ENCODE results near the gene FMO5.

FMO5 gene

GRCh38 chr1:147207192-147207591 is 17.9 kb downstream of the FMO5 start (continued):
- TF ChIP-seq ZNF701 (tag by site-specific recombination; IDR thresholded peaks at IDR 0.05) (no peak), ZNF354C (tag by site-specific recombination; IDR thresholded peaks at IDR 0.05; ENCODE audit: borderline replicate concordance, low read depth) (no peak)

- TF ChIP-seq ZNF791 (tag by site-specific recombination; IDR thresholded peaks at IDR 0.05) (no peak), ZNF140 (tag by site-specific recombination; IDR thresholded peaks at IDR 0.05) (no peak), BCL6B (tag by site-specific recombination; IDR thresholded peaks at IDR 0.05) (no peak), ZBTB26 (tag by site-specific recombination; optimal IDR thresholded peaks at IDR 0.05) (no peak), ZNF26 (tag by site-specific recombination; IDR thresholded peaks at IDR 0.05) (no peak), ZBTB7A (tag by site-specific recombination; IDR thresholded peaks at IDR 0.05; ENCODE audit: low read depth) (no peak), BCL11B (tag by site-specific recombination; IDR thresholded peaks at IDR 0.05; ENCODE audit: low read depth) (no peak), ZNF670 (tag by site-specific recombination; IDR thresholded peaks at IDR 0.05; ENCODE audit: low read depth) (no peak), ZNF610 (tag by site-specific recombination; IDR thresholded peaks at IDR 0.05; ENCODE audit: borderline replicate concordance) (no peak), ZNF391 (tag by site-specific recombination; IDR thresholded peaks at IDR 0.05; ENCODE audit: borderline replicate concordance, low read depth) (no peak), ZBTB10 (tag by site-specific recombination; IDR thresholded peaks at IDR 0.05) (no peak), SP7 (tag by site-specific recombination; IDR thresholded peaks at IDR 0.05) (no peak), ZBTB1 (tag by site-specific recombination; IDR thresholded peaks at IDR 0.05) (no peak), TCF7L2 (IDR thresholded peaks at IDR 0.05; ENCODE audit: borderline replicate concordance, low read depth, low read length) (no peak), ZNF747 (tag by site-specific recombination; IDR thresholded peaks at IDR 0.05) (no peak)
- Histone ChIP-seq H3K36me3 (ENCODE audit: control insufficient read depth in 2 of 2, insufficient read depth in 1 of 2, low read length in 2 of 2) (no peaks in the 10 kb centered on the region), H3K9me3 (ENCODE audit: control insufficient read depth, insufficient read depth, low read depth, low read length) (no peaks in the 10 kb centered on the region), H3K4me3 (ENCODE audit: low read depth, low read length) (no peak overlapping the region), H3K27ac (ENCODE audit: extremely low read depth, low read depth, low read length) (no peak overlapping the region), H3K4me1 (ENCODE audit: control insufficient read depth, insufficient read depth, low read length) (no peaks in the 10 kb centered on the region)
- ChIA-PET POLR2A (no interaction called here), CTCF (no interaction called here)
Measured at GRCh38 chr1:147204080-147204479, 21.1 kb downstream of the FMO5 start.

- no peaks in the 10 kb centered on the region for H3K36me3 ChIP-seq (ENCODE audit: control insufficient read depth in 2 of 2, insufficient read depth in 1 of 2, low read length in 2 of 2)
- no peak overlapping the region for H3K27ac ChIP-seq (ENCODE audit: extremely low read depth, low read depth, low read length)
- ChIA-PET POLR2A (no interaction called here), CTCF (no interaction called here)
- H3K4me3 ChIP-seq (ENCODE audit: low read depth, low read length): no peak overlapping the region
- no peaks in the 10 kb centered on the region for H3K9me3 ChIP-seq (ENCODE audit: control insufficient read depth, insufficient read depth, low read depth, low read length)
- no peaks in the 10 kb centered on the region for H3K4me1 ChIP-seq (ENCODE audit: control insufficient read depth, insufficient read depth, low read length)
- TF ChIP-seq KLF16 (tag by site-specific recombination; IDR thresholded peaks at IDR 0.05): no peak
- TF ChIP-seq ZNF600 (tag by site-specific recombination; IDR thresholded peaks at IDR 0.05): no peak
- TF ChIP-seq ZNF23 (tag by site-specific recombination; IDR thresholded peaks at IDR 0.05; ENCODE audit: borderline replicate concordance): no peak
- TF ChIP-seq ZNF354C (tag by site-specific recombination; IDR thresholded peaks at IDR 0.05; ENCODE audit: borderline replicate concordance, low read depth): no peak
- no peak for TF ChIP-seq ZNF623 (tag by site-specific recombination; IDR thresholded peaks at IDR 0.05)
- TF ChIP-seq ZNF658 (tag by site-specific recombination; IDR thresholded peaks at IDR 0.05): no peak
- no peak for TF ChIP-seq ZNF341 (tag by site-specific recombination; IDR thresholded peaks at IDR 0.05; ENCODE audit: low read depth)
- no peak for TF ChIP-seq ZNF202 (tag by site-specific recombination; IDR thresholded peaks at IDR 0.05; ENCODE audit: borderline replicate concordance)
- TF ChIP-seq KLF17 (tag by site-specific recombination; IDR thresholded peaks at IDR 0.05): no peak
- TF ChIP-seq ZNF157 (tag by site-specific recombination; IDR thresholded peaks at IDR 0.05): no peak
- TF ChIP-seq ZNF660 (tag by site-specific recombination; IDR thresholded peaks at IDR 0.05): no peak
Measured at GRCh38 chr1:147202576-147202975, 22.6 kb downstream of the FMO5 start.
